OCI-LY1 (cell line): ENCODE measurements around the gene ATR.
"Not testable (repeated sequence)": the region's sequence is repeated elsewhere in the genome, so short reads cannot be mapped to it uniquely, and the experiment has no call there.

ENCODE experiments used
- CTCF ChIP-seq: fragments of 200-600 bp; sonication (generic), shearing (Covaris generic); IDR thresholded peaks from 2 replicates; pipeline ENCODE4 v1.5.1; 2017; ENCODE audit warnings: mild to moderate bottlenecking, antibody characterized with exemption, low read length, moderate library complexity, mixed read lengths
- EZH2 ChIP-seq: fragments of 200-600 bp; sonication (generic), shearing (Covaris generic); IDR thresholded peaks from 2 replicates; pipeline ENCODE4 v1.8.0; 2017; ENCODE audit warnings: borderline replicate concordance, mixed run types, mild to moderate bottlenecking, antibody characterized with exemption, low read length, moderate library complexity, mixed read lengths

GRCh38 chr3:142592268-142592667 lies 13.7 kb upstream of the ATR start:
- not testable (repeated sequence) for TF ChIP-seq CTCF, EZH2
